GM23248 (cell line): Measurements from ENCODE around the gene FALEC. TPM values are rescaled to one million over a fixed set of nuclear protein-coding genes. Genes with fewer than 3 reads are reported as not detected.
A peak's percentile ranks its signal among the peaks of the same experiment; 100 is the strongest.

Experiments
- DNase-seq: peaks from one replicate; pipeline ENCODE4 v3.0.0-alpha.2; 2015
- H2AFZ ChIP-seq: fragments of 200-600 bp; sonication (generic); 2 replicates; pipeline ENCODE4 v1.6.1; 2016; ENCODE audit warnings: antibody characterized with exemption
- H3F3A ChIP-seq: fragments of 200-600 bp; sonication (generic); 2 replicates; pipeline ENCODE4 v1.6.1; 2016; ENCODE audit warnings: mild to moderate bottlenecking, antibody characterized with exemption, mixed run types; ENCODE audit not compliant: insufficient read depth
- H3K27ac ChIP-seq: fragments of 200-600 bp; sonication (generic); 2 replicates; pipeline ENCODE4 v1.5.1; 2016; ENCODE audit warnings: mild to moderate bottlenecking
- H3K27me3 ChIP-seq: fragments of 200-600 bp; sonication (generic); replicated peaks from 2 replicates; pipeline ENCODE4 v1.6.1; 2016; ENCODE audit warnings: mild to moderate bottlenecking; ENCODE audit not compliant: insufficient read depth
- H3K36me3 ChIP-seq: fragments of 200-600 bp; sonication (generic); 2 replicates; pipeline ENCODE4 v1.6.1; 2016; ENCODE audit warnings: low read depth, mild to moderate bottlenecking
- H3K4me1 ChIP-seq: fragments of 200-600 bp; sonication (generic); 2 replicates; pipeline ENCODE4 v1.6.1; 2016; ENCODE audit warnings: mild to moderate bottlenecking; ENCODE audit not compliant: insufficient read depth
- H3K4me2 ChIP-seq: fragments of 200-600 bp; sonication (generic); one replicate; pipeline ENCODE4 v1.6.1; 2016; ENCODE audit warnings: mild to moderate bottlenecking; ENCODE audit not compliant: unreplicated experiment
- H3K4me3 ChIP-seq: fragments of 200-600 bp; sonication (generic); 2 replicates; pipeline ENCODE4 v1.5.1; 2016; ENCODE audit warnings: mild to moderate bottlenecking
- H3K79me2 ChIP-seq: fragments of 200-600 bp; sonication (generic); 2 replicates; pipeline ENCODE4 v1.6.1; 2016; ENCODE audit warnings: mild to moderate bottlenecking; ENCODE audit not compliant: insufficient read depth
- H3K9ac ChIP-seq: fragments of 200-600 bp; sonication (generic); 2 replicates; pipeline ENCODE4 v1.6.1; 2016; ENCODE audit warnings: mild to moderate bottlenecking
- H3K9me2 ChIP-seq: fragments of 200-600 bp; sonication (generic); 2 replicates; pipeline ENCODE4 v1.6.1; 2016; ENCODE audit warnings: mixed run types, mild to moderate bottlenecking, moderate library complexity; ENCODE audit not compliant: insufficient read depth
- H3K9me3 ChIP-seq: fragments of 200-600 bp; sonication (generic); one replicate; pipeline ENCODE4 v1.6.1; 2017; ENCODE audit warnings: low read depth
- H4K20me1 ChIP-seq: fragments of 200-600 bp; sonication (generic); 2 replicates; pipeline ENCODE4 v1.6.0; 2016; ENCODE audit not compliant: insufficient read depth
- EZH2 ChIP-seq: fragments of 200-600 bp; sonication (generic); IDR thresholded peaks from 2 replicates; pipeline ENCODE4 v1.6.1; 2018; ENCODE audit warnings: antibody characterized with exemption, mild to moderate bottlenecking; ENCODE audit not compliant: insufficient read depth, poor library complexity, severe bottlenecking
- EZH2phosphoT487 ChIP-seq: fragments of 200-600 bp; sonication (generic); IDR thresholded peaks from 2 replicates; pipeline ENCODE4 v1.6.1; 2018; ENCODE audit warnings: antibody characterized with exemption, moderate library complexity, mild to moderate bottlenecking, low read depth; ENCODE audit not compliant: insufficient read depth
- WGBS, 2 experiments: methylation state at CpG; one replicate each; pipeline ENCODE4 v1.1.6; 2015 to 2017; ENCODE audit warnings: low lambda C conversion rate in 2 of 2, low coverage in 1 of 2; ENCODE audit errors: missing lambda C conversion rate in 2 of 2; 5-methylcytosine and 5-hydroxymethylcytosine counted together
- in situ Hi-C: fragments of 300-500 bp; cut with MboI; formaldehyde crosslinking; loops from 2 replicates; pipeline ENCODE4 v1.15.0; 2020
- polyA plus RNA-seq: library from polyadenylated mRNA; unstranded; fragments of >200 nt; fragmentation: Nextera tagmentation; extraction: Ambion mirVana; gene quantifications from 2 replicates; pipeline ENCODE4 v1.2.1, GENCODE V29; 2016
- total RNA-seq: library from RNA; depleted of rRNA; stranded (reverse); fragments of >200 nt; shearing (Covaris generic); gene quantifications from 2 replicates; pipeline ENCODE4 v1.2.3, GENCODE V29; 2014

The FALEC gene
- total and polyA plus RNA-seq, 2 experiments from 2014 or later: 0.71 TPM; not detected in 1

- WGBS, 2 experiments: 63 to 71% methylated on average over 4 of the region's 4 CpGs
- in situ Hi-C loops: no loop called here
Observed at GRCh38 chr1:150477733-150478132, 37.8 kb upstream of the FALEC start.

GRCh38 chr1:150479370-150479769, 36.2 kb upstream of the FALEC start:
- Histone ChIP-seq H3K27me3 (no peaks in the 10 kb centered on the region), H3K4me1 (no peaks in the 10 kb centered on the region), H3K9ac (no peak overlapping the region), H3K9me2 (no peaks in the 10 kb centered on the region), H3F3A (peaks cover 6% of the 10 kb centered on the region; the same call in 1 of the 2 replicates), H3K9me3 (no peaks in the 10 kb centered on the region), H4K20me1 (no peaks in the 10 kb centered on the region), H3K79me2 (no peaks in the 10 kb centered on the region), H3K4me3 (no peak overlapping the region), H3K4me2 (no peak overlapping the region), H3K36me3 (no peaks in the 10 kb centered on the region), H2AFZ (no peak overlapping the region), H3K27ac (no peak overlapping the region)
- WGBS, 2 experiments: 92% methylated on average over 4 of the region's 4 CpGs
- no peak for DNase-seq
- TF ChIP-seq EZH2 (no peak), EZH2phosphoT487 (no peak)
- in situ Hi-C loops: no loop called here

More at GRCh38 chr1:150477733-150478132, 37.8 kb upstream of the FALEC start:
- no peak overlapping the region for H3K4me3 ChIP-seq
- H4K20me1 ChIP-seq: no peaks in the 10 kb centered on the region
- no peaks in the 10 kb centered on the region for H3K4me1 ChIP-seq
- H3K9ac ChIP-seq: no peak overlapping the region
- no peaks in the 10 kb centered on the region for H3K9me2 ChIP-seq
- H3K9me3 ChIP-seq: no peaks in the 10 kb centered on the region
- no peak overlapping the region for H3K4me2 ChIP-seq
- no peak overlapping the region for H3K27ac ChIP-seq
- peaks cover 5% of the 10 kb centered on the region; the same call in 1 of the 2 replicates for H3K36me3 ChIP-seq
- no peak for TF ChIP-seq EZH2phosphoT487
- no peak for TF ChIP-seq EZH2
- DNase-seq: peak; percentile 18
- H3K79me2 ChIP-seq: no peaks in the 10 kb centered on the region
- H2AFZ ChIP-seq: no peak overlapping the region
- no peaks in the 10 kb centered on the region for H3K27me3 ChIP-seq
- peaks cover 6% of the 10 kb centered on the region; the same call in 1 of the 2 replicates for H3F3A ChIP-seq

GRCh38 chr1:150479927-150480352, 35.6 kb upstream of the FALEC start:
- peaks cover 11% of the 10 kb centered on the region for H3F3A ChIP-seq
- no peak overlapping the region for H2AFZ ChIP-seq
- H3K27me3 ChIP-seq: no peaks in the 10 kb centered on the region
- no peak overlapping the region for H3K4me3 ChIP-seq
- no peak overlapping the region for H3K4me2 ChIP-seq
- no peaks in the 10 kb centered on the region for H3K9me3 ChIP-seq
- peaks cover 5% of the 10 kb centered on the region for H3K4me1 ChIP-seq
- no peaks in the 10 kb centered on the region for H3K36me3 ChIP-seq
- in situ Hi-C loops: no loop called here
- WGBS, 2 experiments: 95 to 96% methylated on average over 2 of the region's 2 CpGs
- TF ChIP-seq EZH2phosphoT487 (no peak), EZH2 (no peak)
- H4K20me1 ChIP-seq: no peaks in the 10 kb centered on the region
- no peaks in the 10 kb centered on the region for H3K9me2 ChIP-seq
- H3K9ac ChIP-seq: no peak overlapping the region
- DNase-seq: no peak
- H3K79me2 ChIP-seq: no peaks in the 10 kb centered on the region
- H3K27ac ChIP-seq: no peak overlapping the region

- DNase-seq: peak; percentile 87
- no peak overlapping the region for H3K4me3 ChIP-seq
- H3F3A ChIP-seq: peaks cover 11% of the 10 kb centered on the region
- no peaks in the 10 kb centered on the region for H4K20me1 ChIP-seq
- peak overlapping the region; percentile 65 for H3K27ac ChIP-seq
- H3K4me2 ChIP-seq: peak overlapping the region; percentile 68
- 47 to 54% methylated on average over 5 of the region's 5 CpGs for WGBS, 2 experiments
- peaks cover 19% of the 10 kb centered on the region for H3K4me1 ChIP-seq
- H2AFZ ChIP-seq: peak overlapping the region; percentile 98
- H3K27me3 ChIP-seq: no peaks in the 10 kb centered on the region
- in situ Hi-C loops: no loop called here
- peaks cover 9% of the 10 kb centered on the region for H3K79me2 ChIP-seq
- H3K9ac ChIP-seq: 0 out of 2 replicates have a peak overlapping the region, but pooled peaks have one; percentile 9
- H3K36me3 ChIP-seq: no peaks in the 10 kb centered on the region
- no peaks in the 10 kb centered on the region for H3K9me2 ChIP-seq
- H3K9me3 ChIP-seq: no peaks in the 10 kb centered on the region
- no peak for TF ChIP-seq EZH2phosphoT487
- TF ChIP-seq EZH2: no peak
Observed at GRCh38 chr1:150484431-150484830, 31.1 kb upstream of the FALEC start.
